GM12891 (cell line): ENCODE measurements around the gene ZNF740.

Source experiments
- POLR2A ChIP-seq: IDR thresholded peaks from 2 replicates; pipeline ENCODE4 v1.6.1; 2011; ENCODE audit warnings: low read depth, low read length, control low read depth
- POLR2AphosphoS5 ChIP-seq: IDR thresholded peaks from 2 replicates; pipeline ENCODE4 v1.6.1; 2011; ENCODE audit warnings: low read depth, low read length, control low read depth
- POU2F2 ChIP-seq: IDR thresholded peaks from 2 replicates; pipeline ENCODE4 v1.6.1; 2011; ENCODE audit warnings: low read depth, mild to moderate bottlenecking, control low read depth, low read length, moderate library complexity
- SPI1 ChIP-seq: IDR thresholded peaks from 2 replicates; pipeline ENCODE4 v1.6.1; 2011; ENCODE audit warnings: low read depth, low read length, control low read depth
- TAF1 ChIP-seq: IDR thresholded peaks from 2 replicates; pipeline ENCODE4 v1.6.1; 2011; ENCODE audit warnings: low read depth, low read length, control low read depth

- no peak for TF ChIP-seq POLR2AphosphoS5
- TF ChIP-seq POLR2A, result no peak
- no peak for TF ChIP-seq SPI1
- no peak for TF ChIP-seq POU2F2
- no peak for TF ChIP-seq TAF1
Measured at GRCh38 chr12:53147653-53148052, 32.9 kb upstream of the ZNF740 start.
